Cardiac muscle cell (in vitro differentiated cells and primary cell): ENCODE data around the gene YWHAH. TPM values are rescaled to one million over a fixed set of nuclear protein-coding genes. Genes with fewer than 3 reads are reported as not detected.
A peak's percentile ranks its signal among the peaks of the same experiment; 100 is the strongest.

Experiments used
- DNase-seq, 2 donors: peaks; one replicate each; pipeline versions ENCODE4 v3.0.0 to v3.0.0-alpha.2; 2010 to 2017; ENCODE audit warnings: low read depth in 1 of 2, low spot score in 1 of 2
- H3K27ac ChIP-seq: fragments of 200-600 bp; sonication (generic); 2 replicates; pipeline ENCODE4 v1.5.1; 2016
- H3K27me3 ChIP-seq: fragments of 200-600 bp; sonication (generic); 2 replicates; pipeline ENCODE4 v1.6.0; 2016; ENCODE audit warnings: control low read depth
- H3K36me3 ChIP-seq: fragments of 200-600 bp; sonication (generic); 2 replicates; pipeline ENCODE4 v1.5.1; 2016; ENCODE audit warnings: control low read depth
- H3K4me1 ChIP-seq: fragments of 200-600 bp; sonication (generic); 2 replicates; pipeline ENCODE4 v1.8.1; 2017; ENCODE audit warnings: low read depth, mild to moderate bottlenecking, mixed run types
- H3K4me3 ChIP-seq: fragments of 200-600 bp; sonication (generic); 2 replicates; pipeline ENCODE4 v1.5.1; 2016; ENCODE audit warnings: mild to moderate bottlenecking
- H3K9me3 ChIP-seq: fragments of 200-600 bp; sonication (generic); 2 replicates; pipeline ENCODE4 v1.5.1; 2017; ENCODE audit warnings: low read depth, mild to moderate bottlenecking, control low read depth
- polyA plus RNA-seq: library from polyadenylated mRNA; unstranded; fragments of >200 nt; fragmentation: Nextera tagmentation; extraction: Ambion mirVana; gene quantifications from 2 replicates; pipeline ENCODE4 v1.2.1, GENCODE V29; 2016
- total RNA-seq: library from RNA; depleted of rRNA; stranded (reverse); fragments of >200 nt; gene quantifications from 2 replicates; pipeline ENCODE4 v1.2.3, GENCODE V29; 2016
- TF ChIP-seq, protein P1 (sequence below): IDR thresholded peaks from 2 replicates; pipeline ENCODE4 v1.5.1; 2012; ENCODE audit warnings: low read depth, mild to moderate bottlenecking, low read length

Gene YWHAH
- total and polyA plus RNA-seq, 2 experiments from 2014 or later, result 70.8 to 143 TPM

DNA sequence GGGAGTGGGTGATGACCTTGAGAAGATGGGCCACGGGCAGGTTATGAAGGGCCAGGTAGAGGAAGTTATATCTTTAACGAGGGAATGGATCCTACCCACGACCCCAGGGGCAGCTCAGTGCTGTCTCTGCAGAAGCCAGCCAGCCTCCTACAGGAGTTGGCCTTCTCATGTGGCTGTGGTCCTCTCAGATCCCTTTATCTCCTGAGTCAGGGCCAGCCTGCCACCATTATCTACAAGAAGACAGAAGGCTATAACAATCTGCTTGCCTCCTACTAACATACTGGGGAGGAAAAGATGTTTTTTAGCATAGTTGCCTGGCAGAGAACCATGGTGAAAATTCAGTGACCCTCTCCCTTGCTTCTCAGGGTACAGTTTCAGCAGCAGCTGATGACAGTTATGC, 7.0 kb upstream of the YWHAH start:
- TF ChIP-seq, protein P1, sequence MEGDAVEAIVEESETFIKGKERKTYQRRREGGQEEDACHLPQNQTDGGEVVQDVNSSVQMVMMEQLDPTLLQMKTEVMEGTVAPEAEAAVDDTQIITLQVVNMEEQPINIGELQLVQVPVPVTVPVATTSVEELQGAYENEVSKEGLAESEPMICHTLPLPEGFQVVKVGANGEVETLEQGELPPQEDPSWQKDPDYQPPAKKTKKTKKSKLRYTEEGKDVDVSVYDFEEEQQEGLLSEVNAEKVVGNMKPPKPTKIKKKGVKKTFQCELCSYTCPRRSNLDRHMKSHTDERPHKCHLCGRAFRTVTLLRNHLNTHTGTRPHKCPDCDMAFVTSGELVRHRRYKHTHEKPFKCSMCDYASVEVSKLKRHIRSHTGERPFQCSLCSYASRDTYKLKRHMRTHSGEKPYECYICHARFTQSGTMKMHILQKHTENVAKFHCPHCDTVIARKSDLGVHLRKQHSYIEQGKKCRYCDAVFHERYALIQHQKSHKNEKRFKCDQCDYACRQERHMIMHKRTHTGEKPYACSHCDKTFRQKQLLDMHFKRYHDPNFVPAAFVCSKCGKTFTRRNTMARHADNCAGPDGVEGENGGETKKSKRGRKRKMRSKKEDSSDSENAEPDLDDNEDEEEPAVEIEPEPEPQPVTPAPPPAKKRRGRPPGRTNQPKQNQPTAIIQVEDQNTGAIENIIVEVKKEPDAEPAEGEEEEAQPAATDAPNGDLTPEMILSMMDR, result no peak
- no peak overlapping the region for H3K4me3 ChIP-seq
- peaks cover 5% of the 10 kb centered on the region for H3K4me1 ChIP-seq
- no peaks in the 10 kb centered on the region for H3K36me3 ChIP-seq
- no peaks in the 10 kb centered on the region for H3K9me3 ChIP-seq
- no peaks in the 10 kb centered on the region for H3K27me3 ChIP-seq
- peak in 1 of 2 donors; percentile 19 for DNase-seq
- no peak overlapping the region for H3K27ac ChIP-seq

DNA sequence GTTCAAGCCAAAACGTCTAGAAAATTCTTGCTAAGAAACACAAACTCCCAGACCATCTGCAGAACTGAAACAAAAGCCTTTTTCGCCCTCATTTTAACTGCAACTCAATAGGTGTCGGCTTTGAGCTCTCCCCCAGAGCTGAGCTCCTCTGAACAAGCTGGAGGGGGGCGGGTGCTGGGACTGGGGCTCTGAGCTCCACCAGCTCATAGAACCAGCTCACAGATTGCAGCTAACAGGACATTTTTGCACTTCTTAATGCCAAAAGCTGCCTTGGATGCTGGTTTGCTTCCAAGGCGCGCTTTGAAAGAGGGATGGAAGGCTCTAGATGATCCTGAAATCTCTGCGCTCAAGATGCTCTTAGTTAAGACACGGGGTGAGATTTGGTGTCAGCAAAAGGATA, 6.0 kb upstream of the YWHAH start:
- Histone ChIP-seq H3K4me1 (peaks cover 5% of the 10 kb centered on the region), H3K36me3 (no peaks in the 10 kb centered on the region), H3K9me3 (no peaks in the 10 kb centered on the region), H3K27ac (no peak overlapping the region), H3K4me3 (no peak overlapping the region), H3K27me3 (no peaks in the 10 kb centered on the region)
- DNase-seq, result no peak
- TF ChIP-seq, protein P1, result no peak

DNA sequence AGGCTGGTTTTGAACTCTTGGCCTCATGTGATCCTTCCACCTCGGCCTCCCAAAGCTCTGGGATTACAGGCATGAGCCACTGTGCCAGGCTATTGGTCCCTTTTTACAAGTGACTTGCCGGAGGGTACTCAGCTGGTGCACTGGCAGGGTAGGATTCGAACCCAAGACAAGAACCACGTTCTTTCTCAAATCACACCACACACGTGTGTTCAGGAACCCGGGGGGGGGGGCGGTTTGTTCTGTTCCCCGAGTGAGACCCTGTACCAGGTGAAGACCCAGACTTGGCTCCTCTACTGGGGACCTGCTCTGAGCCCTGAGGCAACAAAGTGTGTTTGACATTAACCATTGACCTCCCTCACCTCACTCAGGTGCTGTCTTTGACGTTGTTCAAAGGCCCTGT, 3.8 kb upstream of the YWHAH start:
- Histone ChIP-seq H3K27me3 (no peaks in the 10 kb centered on the region), H3K9me3 (no peaks in the 10 kb centered on the region), H3K36me3 (no peaks in the 10 kb centered on the region), H3K4me3 (no peak overlapping the region), H3K4me1 (peaks cover 5% of the 10 kb centered on the region), H3K27ac (no peak overlapping the region)
- DNase-seq, result no peak
- TF ChIP-seq, protein P1, result no peak

DNA sequence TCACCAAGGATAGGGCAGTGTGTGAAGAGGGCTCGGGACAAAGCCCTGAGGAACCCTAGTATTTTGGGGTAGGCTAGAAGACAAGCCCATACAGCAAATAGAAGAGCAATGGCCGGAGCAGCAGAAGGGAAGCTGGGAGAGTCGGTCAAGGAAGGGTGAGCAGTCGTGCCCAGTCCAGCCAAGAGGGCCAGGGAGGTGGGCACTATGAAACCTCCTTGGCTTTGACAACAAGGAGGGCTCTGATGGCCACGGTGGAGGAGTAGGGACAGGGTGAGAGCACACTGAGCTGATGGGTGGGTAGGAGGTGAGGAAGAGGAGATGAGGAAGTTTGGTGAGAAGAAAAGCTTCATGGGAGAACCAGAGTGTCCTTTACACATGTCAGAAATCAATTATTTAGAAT, 2.2 kb upstream of the YWHAH start:
- H3K36me3 ChIP-seq, result no peaks in the 10 kb centered on the region
- TF ChIP-seq, protein P1, result no peak
- H3K9me3 ChIP-seq, result no peaks in the 10 kb centered on the region
- H3K27me3 ChIP-seq, result no peaks in the 10 kb centered on the region
- H3K4me1 ChIP-seq, result peaks cover 13% of the 10 kb centered on the region
- DNase-seq, result no peak
- H3K4me3 ChIP-seq, result no peak overlapping the region
- H3K27ac ChIP-seq, result no peak overlapping the region

DNA sequence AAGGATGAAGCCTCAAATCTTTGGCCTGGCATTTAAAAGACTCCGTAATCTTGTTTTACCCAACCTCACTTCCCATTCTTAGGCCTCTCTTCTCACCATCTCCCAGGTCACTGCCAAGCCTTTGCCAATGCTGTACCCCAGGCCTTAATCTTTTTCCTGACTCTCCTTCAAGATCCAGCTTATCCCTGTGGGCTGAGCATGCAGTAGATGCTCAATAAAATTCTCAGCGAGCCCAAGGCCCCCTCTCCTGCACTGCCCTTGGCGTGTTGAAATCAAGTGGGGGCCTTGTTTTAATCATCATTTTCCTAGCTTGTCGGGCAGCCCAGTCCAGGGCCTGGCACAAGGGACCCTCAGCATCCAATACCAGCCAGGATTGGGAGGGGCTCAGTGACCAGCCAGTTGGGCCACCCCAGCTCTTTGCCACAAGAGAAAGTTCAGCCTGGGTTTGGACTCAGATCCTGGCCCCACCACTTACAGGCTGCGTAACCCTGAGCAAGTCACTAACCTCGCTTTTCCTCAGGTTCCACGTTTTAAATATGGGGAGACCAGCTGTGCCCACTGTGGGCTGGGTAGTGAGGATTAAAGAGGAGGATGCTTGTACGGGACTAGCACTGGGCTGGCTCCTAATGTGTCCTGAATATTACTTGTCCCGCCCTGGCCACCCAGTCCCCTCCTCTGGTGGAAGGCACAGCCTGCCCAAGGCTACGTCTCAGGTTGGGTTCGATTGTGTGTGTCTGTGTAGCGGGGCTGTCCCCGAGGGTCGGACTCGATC, 943 bp upstream of the YWHAH start:
- no peaks in the 10 kb centered on the region for H3K36me3 ChIP-seq
- DNase-seq, result no peak

More for the DNA sequence above, 943 bp upstream of the YWHAH start:
- H3K4me3 ChIP-seq, result peak overlapping the region; percentile 45
- no peaks in the 10 kb centered on the region for H3K27me3 ChIP-seq
- peak overlapping the region; percentile 98 for H3K27ac ChIP-seq
- peaks cover 13% of the 10 kb centered on the region for H3K4me1 ChIP-seq
- TF ChIP-seq, protein P1, result no peak
- H3K9me3 ChIP-seq, result no peaks in the 10 kb centered on the region
